ENCODE results near the gene PAK4.
A peak's percentile ranks its signal among the peaks of the same experiment; 100 is the strongest.
"Not testable (repeated sequence)": the region's sequence is repeated elsewhere in the genome, so short reads cannot be mapped to it uniquely, and the experiment has no call there.

The PAK4 gene

GRCh38 chr19:39208175-39208795 is 82.7 kb downstream of the PAK4 start:
- no peak for DNase-seq

DNA sequence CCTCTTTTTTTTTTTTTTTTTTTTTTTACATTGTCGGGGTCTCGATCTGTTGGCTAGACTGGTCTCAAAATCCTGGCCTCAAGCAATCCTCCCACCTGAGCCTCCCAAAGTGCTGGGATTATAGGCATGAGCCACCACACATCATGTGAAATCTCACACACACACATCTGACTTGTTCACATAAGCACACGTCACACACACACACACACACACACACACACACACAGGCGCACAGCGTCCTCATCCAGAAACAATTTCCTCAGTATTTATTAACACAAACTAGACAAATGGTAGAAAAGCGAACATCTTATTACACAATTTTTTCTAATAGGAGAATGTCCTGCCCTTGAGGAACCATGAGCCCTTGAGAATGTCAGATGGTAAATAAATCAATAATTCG is 83.6 kb downstream of the PAK4 start:
- no peak for DNase-seq

- no peak for DNase-seq
These were observed 86.3 kb downstream of the PAK4 start for GRCh38 chr19:39211731-39212374.

DNA sequence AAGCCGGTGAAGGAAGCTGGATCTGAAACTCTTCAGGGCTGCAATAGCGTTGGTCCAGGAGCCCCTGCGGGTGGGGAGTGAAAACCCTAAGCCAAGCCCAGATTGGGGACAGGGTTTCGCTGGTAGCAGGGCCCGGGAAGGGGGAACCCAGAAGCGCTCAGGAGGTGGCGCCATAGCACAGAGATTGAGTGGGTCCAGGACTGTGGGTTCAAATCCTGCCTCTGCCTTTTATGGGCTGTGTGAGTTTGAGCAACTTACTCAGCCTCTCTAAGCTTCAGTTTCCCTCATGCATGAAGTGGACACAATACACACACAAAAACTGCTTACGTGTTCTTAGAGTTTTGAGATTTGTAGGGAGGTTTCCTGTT is 86.8 kb downstream of the PAK4 start:
- DNase-seq, result peak in 4 of 5 donors; percentile 32 to 55 (median 42)

DNA sequence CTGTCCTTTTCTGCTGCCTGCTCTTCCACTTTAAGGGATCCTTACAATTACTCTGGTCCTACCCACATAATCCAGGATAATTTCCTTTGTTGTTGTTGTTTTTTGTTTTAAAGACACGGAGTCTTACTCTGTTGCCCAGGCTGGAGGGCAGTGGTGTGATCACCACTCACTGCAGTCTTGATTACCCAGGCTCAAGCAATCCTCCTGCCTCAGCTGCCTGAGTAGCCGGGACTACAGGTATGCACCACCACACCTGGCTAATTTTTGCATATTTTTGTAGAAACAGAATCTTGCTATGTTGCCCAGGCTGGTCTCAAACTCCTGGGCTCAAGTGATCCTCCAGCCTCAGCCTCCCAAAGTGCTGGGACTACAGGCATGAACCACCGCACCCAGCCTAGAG is 89.7 kb downstream of the PAK4 start:
- DNase-seq, result not testable (repeated sequence)

DNA sequence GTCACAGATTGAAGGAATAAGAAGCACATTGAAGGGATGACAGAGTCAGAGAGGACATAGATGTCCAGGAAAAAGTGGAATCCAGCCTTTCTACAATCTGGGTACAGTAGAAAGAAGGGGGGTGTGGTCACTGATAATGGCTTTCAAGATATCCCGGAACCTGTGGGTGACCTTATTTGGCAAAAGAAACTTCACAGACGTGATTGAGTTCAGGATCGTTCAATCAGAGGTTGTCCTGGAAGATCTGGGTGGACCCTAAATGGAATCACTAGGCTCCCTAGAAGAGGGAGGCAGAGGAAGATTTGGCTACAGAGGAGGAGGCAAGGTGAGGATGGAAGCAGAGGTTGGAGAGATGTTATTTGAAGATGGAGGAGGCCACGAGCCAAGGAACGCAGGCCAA is 91.5 kb downstream of the PAK4 start:
- no peak for DNase-seq

DNA sequence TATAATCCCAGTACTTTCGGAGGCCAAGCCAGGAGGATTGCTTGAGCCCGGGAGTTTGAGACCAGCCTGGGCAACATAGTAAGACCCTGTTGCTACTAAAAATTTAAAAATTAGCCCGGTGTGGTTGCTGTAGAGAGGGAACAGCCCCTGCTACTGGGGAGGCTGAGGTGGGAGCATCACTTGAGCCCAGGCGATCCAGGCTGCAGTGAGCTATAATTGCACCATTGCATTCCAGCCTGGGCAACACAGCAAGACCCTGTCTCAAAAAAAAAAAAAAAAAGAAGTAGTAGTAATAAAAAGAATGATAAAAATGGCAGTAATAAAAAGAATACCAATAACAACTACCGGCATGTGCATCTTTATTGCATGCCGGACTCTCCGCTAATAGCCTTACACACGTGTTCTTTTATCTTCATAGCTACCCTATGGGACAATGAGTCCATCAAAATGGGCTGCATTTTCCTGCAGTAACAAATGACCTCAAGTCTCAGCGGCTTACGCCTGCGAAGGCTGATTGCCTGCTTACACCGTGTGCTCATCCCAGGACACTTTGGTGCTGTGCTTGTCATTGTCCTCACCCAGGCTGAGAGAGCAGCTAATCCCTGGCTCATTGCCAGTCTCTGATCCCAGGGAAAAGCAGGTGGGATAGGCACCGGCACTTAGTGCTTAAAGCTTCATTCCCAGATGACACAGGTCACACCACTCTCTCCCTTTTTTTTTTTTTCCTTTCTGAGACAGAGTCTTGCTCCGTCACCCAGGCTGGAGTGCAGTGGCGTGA is 92.8 kb downstream of the PAK4 start:
- DNase-seq, result no peak

GRCh38 chr19:39219108-39219507 is 93.5 kb downstream of the PAK4 start:
- not testable (repeated sequence) for DNase-seq

- no peak for DNase-seq
These were observed 98.2 kb downstream of the PAK4 start for GRCh38 chr19:39223703-39224279.

DNA sequence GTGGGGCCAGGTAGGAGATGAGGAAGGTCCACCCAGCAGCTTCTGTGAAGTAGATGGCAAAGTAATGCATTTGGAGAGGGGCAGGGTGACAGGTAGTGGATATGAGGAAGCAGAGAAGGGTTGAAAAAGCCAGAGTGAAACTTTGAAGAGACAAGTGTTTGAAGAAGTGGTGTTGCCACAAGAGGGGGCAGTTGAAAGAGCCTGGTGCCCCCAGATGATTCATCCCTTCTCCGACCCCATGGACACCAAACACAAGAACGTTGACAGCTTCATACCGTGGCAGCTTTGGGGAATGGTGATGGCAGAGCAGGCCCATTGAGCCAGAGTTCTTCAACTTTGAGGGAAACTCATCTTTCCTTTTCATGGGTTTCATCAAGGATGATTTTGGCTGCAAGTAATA is 99.3 kb downstream of the PAK4 start:
- DNase-seq, result no peak

Measured in T-helper 1 cell (primary cell).